Endothelial cell of umbilical vein (primary cell): Measurements from ENCODE around the gene PDE8B. TPM values are rescaled to one million over a fixed set of nuclear protein-coding genes. Genes with fewer than 3 reads are reported as not detected.

Experiments
- BruUV-seq: library from RNA; stranded (reverse); fragments of 400-500 nt; replicated peaks from 2 replicates; lab custom pipeline; 2021; lab: Mats Ljungman, UMichigan
- CTCF ChIA-PET: fragments of 300-600, 350-600 bp; sonication (Branson Sonifier 250); formaldehyde crosslinking; loops from one replicate; lab custom pipeline; 2021; ENCODE audit warnings: antibody characterized with exemption, inconsistent platforms; lab: Charles Lee
- POLR2A ChIA-PET: fragments of 300-600, 350-600 bp; sonication (Branson Sonifier 250); formaldehyde crosslinking; loops from one replicate; lab custom pipeline; 2021; ENCODE audit warnings: antibody characterized with exemption, inconsistent platforms; lab: Charles Lee
- DNase-seq: peaks from one replicate; pipeline ENCODE4 v3.0.0-alpha.2; 2011; ENCODE audit warnings: low read depth, low spot score
- FAIRE-seq: peaks from 2 replicates; lab custom pipeline; 2011; peaks lifted over from hg19 to GRCh38; lab: Jason Lieb, UNC
- H2AFZ ChIP-seq: 2 replicates; pipeline ENCODE4 v1.6.0; 2012; ENCODE audit warnings: low read depth, low read length, control low read depth, inconsistent platforms
- H3K27ac ChIP-seq: 2 replicates; pipeline ENCODE4 v1.5.1; 2011; ENCODE audit warnings: low read depth, mild to moderate bottlenecking, control low read depth, low read length, moderate library complexity; ENCODE audit not compliant: insufficient read depth
- H3K27me3 ChIP-seq, 2 experiments: 2 replicates each; pipeline versions ENCODE4 v1.6.0 to v1.6.1; 2011; ENCODE audit warnings: low read length in 2 of 2, mixed read lengths in 1 of 2; ENCODE audit not compliant: control insufficient read depth in 2 of 2, insufficient read depth in 2 of 2
- H3K36me3 ChIP-seq, 2 experiments: 2 replicates in 1 of 2; 3 replicates in 1 of 2; pipeline ENCODE4 v1.5.1; 2011; ENCODE audit warnings: low read length in 2 of 2, mild to moderate bottlenecking in 1 of 2, moderate library complexity in 1 of 2; ENCODE audit not compliant: control insufficient read depth in 2 of 2, insufficient read depth in 2 of 2; ENCODE audit errors: extremely low read depth in 1 of 2
- H3K4me1 ChIP-seq: 3 replicates; pipeline ENCODE4 v1.5.1; 2011; ENCODE audit warnings: mild to moderate bottlenecking, low read length; ENCODE audit not compliant: control insufficient read depth, insufficient read depth; ENCODE audit errors: extremely low read depth
- H3K4me2 ChIP-seq: 2 replicates; pipeline ENCODE4 v1.6.1; 2011; ENCODE audit warnings: low read length, control low read depth, mixed read lengths; ENCODE audit not compliant: insufficient read depth
- H3K4me3 ChIP-seq, 3 experiments: fragments of 200-600 bp in 1 of 3; sonication (generic), shearing (Covaris generic) in 1 of 3; replicated peaks in 1 of 3; 2 replicates each; pipeline ENCODE4 v1.5.1; 2011 to 2016; ENCODE audit warnings: control low read depth in 3 of 3, low read length in 3 of 3, mild to moderate bottlenecking in 2 of 3, inconsistent platforms in 1 of 3, low read depth in 1 of 3, moderate library complexity in 1 of 3; ENCODE audit not compliant: insufficient read depth in 1 of 3
- H3K79me2 ChIP-seq: 2 replicates; pipeline ENCODE4 v1.6.0; 2012; ENCODE audit warnings: low read length, inconsistent platforms; ENCODE audit not compliant: control insufficient read depth, insufficient read depth
- H3K9ac ChIP-seq: replicated peaks from 2 replicates; pipeline ENCODE3; 2011; ENCODE audit warnings: low read length, control low read depth; ENCODE audit not compliant: insufficient read depth; ENCODE audit errors: extremely low read depth
- H3K9me1 ChIP-seq: replicated peaks from 3 replicates; pipeline ENCODE4 v1.6.0; 2011; ENCODE audit warnings: mild to moderate bottlenecking, low read length; ENCODE audit not compliant: control insufficient read depth, insufficient read depth; ENCODE audit errors: extremely low read depth
- H3K9me3 ChIP-seq: replicated peaks from 2 replicates; pipeline ENCODE4 v1.5.1; 2012; ENCODE audit warnings: low read length, inconsistent platforms; ENCODE audit not compliant: control insufficient read depth, insufficient read depth
- H4K20me1 ChIP-seq: replicated peaks from 2 replicates; pipeline ENCODE3; 2011; ENCODE audit warnings: mild to moderate bottlenecking, low read length; ENCODE audit not compliant: control insufficient read depth, insufficient read depth; ENCODE audit errors: extremely low read depth
- CTCF ChIP-seq, 2 donors: IDR thresholded peaks; 1 replicate in 1 of 2; 2 replicates in 1 of 2; pipeline ENCODE4 v1.5.1; 2011; ENCODE audit warnings: low read length in 2 of 2, mild to moderate bottlenecking in 2 of 2, moderate library complexity in 2 of 2, control low read depth in 1 of 2, inconsistent platforms in 1 of 2, low read depth in 1 of 2; ENCODE audit not compliant: insufficient read depth in 1 of 2; ENCODE audit errors: extremely low read depth in 1 of 2
- EZH2 ChIP-seq: IDR thresholded peaks from 2 replicates; pipeline ENCODE4 v1.6.1; 2012; ENCODE audit warnings: borderline replicate concordance, low read depth, mild to moderate bottlenecking, moderate library complexity, low read length, inconsistent platforms; ENCODE audit not compliant: severe bottlenecking
- FOS ChIP-seq: IDR thresholded peaks from 2 replicates; pipeline ENCODE4 v1.6.1; 2011; ENCODE audit warnings: mild to moderate bottlenecking, low read length, moderate library complexity, borderline replicate concordance; ENCODE audit not compliant: insufficient read depth
- GATA2 ChIP-seq: IDR thresholded peaks from 2 replicates; pipeline ENCODE4 v1.7.0; 2011; ENCODE audit warnings: low read depth, mild to moderate bottlenecking, moderate library complexity, mixed read lengths, low read length; ENCODE audit not compliant: insufficient read length, insufficient read depth
- JUN ChIP-seq: IDR thresholded peaks from 2 replicates; pipeline ENCODE4 v1.6.1; 2011; ENCODE audit warnings: borderline replicate concordance, low read depth; ENCODE audit not compliant: insufficient read length, insufficient read depth
- MYC ChIP-seq: IDR thresholded peaks from one replicate; pipeline ENCODE4 v1.6.1; 2011; ENCODE audit warnings: mild to moderate bottlenecking, low read depth, low read length
- POLR2A ChIP-seq: IDR thresholded peaks from 2 replicates; pipeline ENCODE4 v1.6.1; 2012; ENCODE audit warnings: low read depth, mild to moderate bottlenecking, control low read depth, low read length
- POLR2AphosphoS5 ChIP-seq: IDR thresholded peaks from 2 replicates; pipeline ENCODE4 v1.6.1; 2012; ENCODE audit warnings: low read depth, mild to moderate bottlenecking, control low read depth, low read length, moderate library complexity; ENCODE audit not compliant: insufficient read depth
- dilution Hi-C: fragments of 300-500 bp; cut with MboI; formaldehyde crosslinking; loops from one replicate; pipeline ENCODE4 v1.15.0; 2019; ENCODE audit warnings: low sequenced_read_pairs; ENCODE audit not compliant: extremely low pct_ligation_motif_present
- intact Hi-C: fragments of 100-400 bp; cut with micrococcal nuclease; formaldehyde crosslinking; loops from one replicate; pipeline ENCODE4 v1.10.0; 2022
- polyA plus RNA-seq, 4 experiments: library from polyadenylated mRNA; depleted of rRNA in 3 of 4; stranded (reverse) in 3 of 4; unstranded in 1 of 4; fragments of >200 nt; gene quantifications; 2 replicates each; pipeline versions ENCODE4 v1.2.1 to v1.2.3, GENCODE V29; 2011 to 2012; ENCODE audit warnings: missing spikeins in 1 of 4
- total RNA-seq: library from RNA; stranded (reverse); gene quantifications from 2 replicates; pipeline ENCODE4 v1.2.3, GENCODE V29; 2021
- TF ChIP-seq, protein P1 (sequence below): IDR thresholded peaks from 2 replicates; pipeline ENCODE4 v1.6.1; 2011; ENCODE audit not compliant: insufficient read depth, insufficient read length

The PDE8B gene
- total and polyA plus RNA-seq, 2 donors (not counting 3 experiments of a cell fraction or from before 2014, with no cell fraction given), result not detected

DNA sequence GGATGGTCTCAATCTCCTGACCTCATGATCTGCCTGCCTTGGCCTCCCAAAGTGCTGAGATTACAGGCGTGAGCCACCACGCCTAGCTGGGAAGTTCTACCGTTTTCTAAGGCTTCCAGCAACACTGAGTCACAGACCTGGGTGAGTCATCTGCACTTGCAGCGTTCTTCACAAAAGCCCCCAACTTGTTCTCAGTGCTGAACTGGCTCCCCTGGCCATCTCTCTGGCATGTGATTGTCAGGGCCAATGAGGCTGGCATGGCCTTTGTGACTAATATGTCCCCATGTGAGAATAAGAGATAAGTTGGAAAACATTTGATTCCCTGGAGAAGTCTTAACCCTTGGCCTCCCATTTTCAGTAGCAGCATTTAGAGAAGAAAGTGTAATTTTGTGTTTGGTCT is 157.3 kb downstream of the PDE8B start:
- intact Hi-C loops, result no loop called here
- no peak overlapping the region for H2AFZ ChIP-seq
- no TSS peak for BruUV-seq

More for the DNA sequence above, 157.3 kb downstream of the PDE8B start:
- H3K27ac ChIP-seq, result no peak overlapping the region
- ChIA-PET POLR2A (no interaction called here), CTCF (interaction anchor here (1.7 kb wide), 1 partner anchor 33 kb away, joined by 6 read pairs; no protein-coding TSS in a partner anchor)
- no peak overlapping the region for H3K9ac ChIP-seq
- no peaks in the 10 kb centered on the region for H3K9me3 ChIP-seq
- H3K4me2 ChIP-seq, result no peak overlapping the region
- no peak overlapping the region for H3K4me3 ChIP-seq
- H3K36me3 ChIP-seq, result no peaks in the 10 kb centered on the region
- dilution Hi-C loops, result no loop called here
- DNase-seq (no peak), FAIRE-seq (no peak)
- H4K20me1 ChIP-seq, result no peaks in the 10 kb centered on the region
- H3K79me2 ChIP-seq, result no peaks in the 10 kb centered on the region
- H3K27me3 ChIP-seq, result no peaks in the 10 kb centered on the region
- H3K9me1 ChIP-seq, result no peaks in the 10 kb centered on the region
- no peaks in the 10 kb centered on the region for H3K4me1 ChIP-seq
- no peak for TF ChIP-seq POLR2A
- no peak for TF ChIP-seq FOS
- TF ChIP-seq, protein P1, sequence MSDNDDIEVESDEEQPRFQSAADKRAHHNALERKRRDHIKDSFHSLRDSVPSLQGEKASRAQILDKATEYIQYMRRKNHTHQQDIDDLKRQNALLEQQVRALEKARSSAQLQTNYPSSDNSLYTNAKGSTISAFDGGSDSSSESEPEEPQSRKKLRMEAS, result no peak
- TF ChIP-seq EZH2, result no peak
- TF ChIP-seq POLR2AphosphoS5, result no peak
- TF ChIP-seq MYC, result no peak
- no peak for TF ChIP-seq GATA2
- no peak for TF ChIP-seq CTCF (IDR thresholded peaks at IDR 0.05; ENCODE audit: extremely low read depth in 1 of 2, insufficient read depth in 1 of 2, low read depth in 1 of 2, low read length in 2 of 2)
- no peak for TF ChIP-seq JUN
